SW 1271 (cell line): Measurements from ENCODE around the gene WWTR1.

Experiments
- DNase-seq, 2 experiments: peaks; one replicate each; lab custom pipeline; 2025; lab: John Stamatoyannopoulos, UW

The WWTR1 gene

GRCh38 chr3:149655826-149656574 is 1.8 kb downstream of the WWTR1 start:
- DNase-seq = peak in 1 of 2 experiments; percentile 20

GRCh38 chr3:149654188-149654601 is 3.6 kb downstream of the WWTR1 start:
- peak in 1 of 2 experiments; percentile 51 for DNase-seq

GRCh38 chr3:149653564-149653963 is 4.3 kb downstream of the WWTR1 start:
- no peak for DNase-seq

GRCh38 chr3:149653136-149653535 is 4.7 kb downstream of the WWTR1 start:
- DNase-seq = no peak

GRCh38 chr3:149650828-149651227 is 7.0 kb downstream of the WWTR1 start:
- DNase-seq = no peak

- DNase-seq = no peak
These were observed 9.3 kb downstream of the WWTR1 start for GRCh38 chr3:149648525-149648924.

GRCh38 chr3:149647812-149648211 is 10.0 kb downstream of the WWTR1 start:
- no peak for DNase-seq

- DNase-seq = no peak
These were observed 10.5 kb downstream of the WWTR1 start for GRCh38 chr3:149647285-149647684.

- peak; percentile 44 to 45 for DNase-seq
These were observed 11.6 kb downstream of the WWTR1 start for GRCh38 chr3:149646181-149646766.

- DNase-seq = no peak
These were observed 13.9 kb downstream of the WWTR1 start for GRCh38 chr3:149643963-149644362.

GRCh38 chr3:149643482-149643798 is 14.4 kb downstream of the WWTR1 start:
- no peak for DNase-seq

GRCh38 chr3:149640976-149641728 is 16.7 kb downstream of the WWTR1 start:
- no peak for DNase-seq

- no peak for DNase-seq
These were observed 18.7 kb downstream of the WWTR1 start for GRCh38 chr3:149639093-149639486.

- DNase-seq = no peak
These were observed 19.4 kb downstream of the WWTR1 start for GRCh38 chr3:149638228-149639092.

GRCh38 chr3:149635396-149635795 is 22.4 kb downstream of the WWTR1 start:
- DNase-seq = no peak

GRCh38 chr3:149634573-149634972 is 23.3 kb downstream of the WWTR1 start:
- no peak for DNase-seq

GRCh38 chr3:149634072-149634471 is 23.8 kb downstream of the WWTR1 start:
- DNase-seq = no peak

- no peak for DNase-seq
These were observed 25.6 kb downstream of the WWTR1 start for GRCh38 chr3:149632225-149632624.

GRCh38 chr3:149630806-149631205 is 27.0 kb downstream of the WWTR1 start:
- DNase-seq = no peak

- no peak for DNase-seq
These were observed 28.7 kb downstream of the WWTR1 start for GRCh38 chr3:149628957-149629670.

GRCh38 chr3:149626671-149627070 is 31.2 kb downstream of the WWTR1 start:
- DNase-seq = no peak

- DNase-seq = no peak
These were observed 32.0 kb downstream of the WWTR1 start for GRCh38 chr3:149625795-149626194.
